Activated naive CD4-positive, alpha-beta T cell treated with anti-CD3 and anti-CD28 coated beads for 36 hours (primary cell): ENCODE data around the gene EFNB2. TPM values are rescaled to one million over a fixed set of nuclear protein-coding genes. Genes with fewer than 3 reads are reported as not detected.
A peak's percentile ranks its signal among the peaks of the same experiment; 100 is the strongest.

ENCODE experiments used
- CTCF ChIA-PET: fragments of 350-600 bp; sonication (Branson Sonifier 250); formaldehyde crosslinking; loops from one replicate; lab custom pipeline; 2021; ENCODE audit warnings: antibody characterized with exemption; lab: Charles Lee
- DNase-seq: peaks from one replicate; pipeline ENCODE4 v3.0.0-alpha.2; 2020
- H3K27ac Mint-ChIP-seq: one replicate; pipeline ENCODE4 v1.8.0; 2021; ENCODE audit warnings: mild to moderate bottlenecking, mixed read lengths
- H3K27me3 Mint-ChIP-seq: one replicate; pipeline ENCODE4 v1.8.0; 2021; ENCODE audit warnings: low read depth, mixed read lengths
- H3K36me3 Mint-ChIP-seq: one replicate; pipeline ENCODE4 v1.8.0; 2021; ENCODE audit warnings: low read depth, mixed read lengths
- H3K4me1 Mint-ChIP-seq: one replicate; pipeline ENCODE4 v1.8.0; 2021; ENCODE audit warnings: low read depth, mixed read lengths
- H3K4me3 Mint-ChIP-seq: one replicate; pipeline ENCODE4 v1.8.0; 2021; ENCODE audit warnings: mild to moderate bottlenecking, moderate library complexity, mixed read lengths
- H3K9me3 Mint-ChIP-seq: one replicate; pipeline ENCODE4 v1.8.0; 2021; ENCODE audit warnings: mixed read lengths
- intact Hi-C: fragments of 100-400 bp; cut with micrococcal nuclease; formaldehyde crosslinking; loops from one replicate; pipeline ENCODE4 v1.15.1; 2023
- total RNA-seq, 2 experiments: library from RNA; stranded (reverse); gene quantifications; one replicate each; pipeline ENCODE4 v1.2.3, GENCODE V29; 2021

EFNB2 gene
- total RNA-seq, 2 experiments from 2014 or later: 0.07 to 0.12 TPM

DNA sequence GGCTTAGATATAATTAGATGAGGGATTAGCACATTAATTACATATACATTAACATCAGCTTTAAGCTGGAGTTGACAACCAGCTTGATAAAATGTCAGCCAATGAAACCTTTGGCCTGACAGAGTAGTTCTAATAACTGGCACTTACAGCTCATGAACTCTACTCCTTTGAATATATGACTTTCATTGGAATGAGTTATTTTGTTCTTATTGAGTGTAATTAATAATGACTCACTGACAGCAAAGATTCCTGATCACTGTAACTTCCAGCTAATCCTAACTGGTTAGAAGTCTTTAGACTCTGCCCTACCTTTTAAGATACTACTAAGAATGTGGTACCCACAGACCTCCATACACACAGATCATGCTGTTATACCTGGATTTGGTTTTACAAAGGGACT lies 41.0 kb downstream of the EFNB2 start:
- no peak for DNase-seq
- intact Hi-C loops: no loop called here

DNA sequence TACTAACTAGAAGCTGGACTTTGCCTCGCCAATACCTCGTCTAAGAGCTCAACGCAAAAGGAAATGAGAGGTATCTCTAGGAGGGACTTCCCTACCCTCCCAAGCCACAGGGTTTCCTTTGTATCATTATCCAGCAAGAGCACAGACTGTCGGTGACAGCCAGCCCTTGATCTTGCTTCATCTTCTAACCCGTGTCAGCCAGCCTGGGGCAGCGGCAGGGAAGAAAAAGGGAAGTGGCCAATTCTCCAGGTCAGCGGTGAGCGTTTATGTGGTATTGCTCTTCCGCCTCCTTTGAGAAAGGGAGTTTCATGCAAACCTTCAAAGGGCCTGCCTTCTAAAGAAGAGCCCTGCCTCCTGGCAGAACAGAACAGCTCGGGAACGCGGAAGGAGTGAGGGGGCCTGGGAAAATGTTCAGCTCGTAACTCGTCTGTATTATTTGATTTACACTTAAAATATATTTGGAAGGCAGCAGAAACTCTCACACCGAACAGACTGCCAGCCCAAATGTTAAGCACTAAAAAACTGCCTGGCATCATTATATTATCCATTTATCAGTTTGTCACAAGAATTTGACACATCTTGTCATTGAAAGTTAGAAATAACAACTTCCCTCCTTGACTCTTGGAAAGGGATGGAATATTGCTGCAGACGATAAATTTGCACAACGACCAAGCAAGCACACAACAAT lies 41.8 kb downstream of the EFNB2 start:
- intact Hi-C loops: no loop called here
- CTCF ChIA-PET: no interaction called here
- no peaks in the 10 kb centered on the region for H3K36me3 Mint-ChIP-seq
- H3K27me3 Mint-ChIP-seq: peaks cover 75% of the 10 kb centered on the region
- no peaks in the 10 kb centered on the region for H3K9me3 Mint-ChIP-seq
- no peak overlapping the region for H3K27ac Mint-ChIP-seq
- DNase-seq: no peak
- H3K4me1 Mint-ChIP-seq: peaks cover 22% of the 10 kb centered on the region
- H3K4me3 Mint-ChIP-seq: no peak overlapping the region

More for the DNA sequence above, 41.0 kb downstream of the EFNB2 start:
- no peaks in the 10 kb centered on the region for H3K9me3 Mint-ChIP-seq
- no peak overlapping the region for H3K4me3 Mint-ChIP-seq
- peaks cover 73% of the 10 kb centered on the region for H3K27me3 Mint-ChIP-seq
- no peaks in the 10 kb centered on the region for H3K36me3 Mint-ChIP-seq
- CTCF ChIA-PET: interaction anchor here (0.8 kb wide), 1 partner anchor 125 kb away, joined by 4 read pairs; no protein-coding TSS in a partner anchor
- peaks cover 22% of the 10 kb centered on the region for H3K4me1 Mint-ChIP-seq
- H3K27ac Mint-ChIP-seq: no peak overlapping the region

- Mint-ChIP-seq H3K36me3 (no peaks in the 10 kb centered on the region), H3K27me3 (peaks cover 74% of the 10 kb centered on the region), H3K27ac (no peak overlapping the region), H3K4me3 (no peak overlapping the region), H3K4me1 (peaks cover 22% of the 10 kb centered on the region), H3K9me3 (no peaks in the 10 kb centered on the region)
- CTCF ChIA-PET: no interaction called here
- intact Hi-C loops: no loop called here
- no peak for DNase-seq
These were observed 42.6 kb downstream of the EFNB2 start for GRCh38 chr13:106492588-106493475.

DNA sequence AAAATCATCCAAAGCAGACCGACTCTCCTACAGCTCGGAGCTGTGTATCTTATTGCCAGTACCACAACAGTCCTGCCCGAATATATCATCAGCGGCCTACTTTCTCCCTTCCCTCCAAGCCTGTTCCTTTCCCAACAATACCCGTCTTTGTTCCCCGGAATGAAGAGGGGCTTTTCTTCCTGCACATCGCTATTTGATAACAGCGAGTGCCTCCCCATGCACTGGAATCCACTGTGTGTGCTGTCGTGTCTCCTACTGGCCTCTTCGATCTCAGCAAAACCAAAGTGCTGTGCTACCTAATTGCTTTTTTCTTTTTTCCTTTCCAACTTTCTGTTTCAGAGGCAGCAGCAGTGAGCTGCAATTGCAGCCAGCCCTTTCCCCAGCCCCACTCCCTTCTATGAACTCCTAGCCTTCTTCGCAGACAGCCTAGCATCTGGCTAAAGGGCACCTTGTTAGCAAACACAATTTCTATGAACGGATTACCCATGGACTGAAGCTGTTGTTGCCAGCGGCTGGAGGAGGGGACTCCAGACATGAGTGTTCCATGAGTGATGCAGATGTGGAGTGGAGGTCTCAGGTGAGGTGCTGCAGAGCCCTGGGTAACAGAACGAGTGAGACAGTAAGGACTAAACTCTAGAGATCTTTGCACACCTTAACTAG lies 43.4 kb downstream of the EFNB2 start:
- Mint-ChIP-seq H3K27me3 (peaks cover 72% of the 10 kb centered on the region), H3K4me1 (peaks cover 22% of the 10 kb centered on the region), H3K9me3 (no peaks in the 10 kb centered on the region), H3K36me3 (no peaks in the 10 kb centered on the region), H3K4me3 (no peak overlapping the region), H3K27ac (no peak overlapping the region)
- CTCF ChIA-PET: no interaction called here
- intact Hi-C loops: no loop called here
- no peak for DNase-seq

- Mint-ChIP-seq H3K9me3 (no peaks in the 10 kb centered on the region), H3K27me3 (peaks cover 73% of the 10 kb centered on the region), H3K27ac (no peak overlapping the region), H3K36me3 (no peaks in the 10 kb centered on the region), H3K4me3 (no peak overlapping the region), H3K4me1 (peaks cover 22% of the 10 kb centered on the region)
- DNase-seq: no peak
- CTCF ChIA-PET: interaction anchor here (0.6 kb wide), 1 partner anchor 8 kb away, joined by 4 read pairs; no protein-coding TSS in a partner anchor
- intact Hi-C loops: no loop called here
These were observed 44.0 kb downstream of the EFNB2 start for GRCh38 chr13:106491463-106491862.

DNA sequence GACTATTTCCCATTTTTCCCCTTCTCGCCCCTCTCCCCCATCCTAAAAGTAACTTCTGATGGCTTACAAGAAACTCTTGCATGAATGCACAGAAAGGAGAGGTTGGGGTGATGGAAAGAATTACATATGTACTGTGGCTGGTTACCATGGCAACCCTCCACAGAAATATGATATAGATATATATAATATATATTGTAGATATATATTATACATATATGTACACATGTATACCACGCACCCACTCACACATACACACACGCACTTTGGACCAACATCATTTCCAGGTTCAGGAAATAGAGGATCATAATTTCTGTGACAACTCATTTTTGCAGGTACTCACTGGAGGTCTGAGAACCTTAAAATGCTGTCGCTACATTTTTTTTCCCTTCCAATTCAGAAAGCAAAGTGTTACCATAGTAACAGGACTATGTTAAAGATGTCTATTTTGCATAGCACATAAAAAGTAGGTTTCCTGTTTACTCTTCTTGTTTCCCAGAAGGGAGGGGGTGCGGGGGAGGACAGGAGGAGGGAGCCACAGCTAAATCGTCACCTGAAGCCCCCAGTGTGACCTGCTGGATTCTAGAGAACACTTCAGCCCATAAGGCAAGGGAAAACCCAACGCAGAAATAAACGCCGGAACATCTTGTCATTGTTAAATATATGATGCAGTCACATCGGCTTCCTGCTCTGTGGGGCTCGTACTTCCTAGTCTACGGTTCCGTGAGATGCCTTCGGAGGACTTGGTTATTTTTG lies 44.7 kb downstream of the EFNB2 start:
- Mint-ChIP-seq H3K27me3 (peaks cover 71% of the 10 kb centered on the region), H3K9me3 (no peaks in the 10 kb centered on the region), H3K36me3 (no peaks in the 10 kb centered on the region), H3K4me3 (peak overlapping the region; percentile 40), H3K4me1 (peaks cover 22% of the 10 kb centered on the region), H3K27ac (no peak overlapping the region)
- intact Hi-C loops: no loop called here
- CTCF ChIA-PET: interaction anchor here (0.6 to 0.7 kb wide), 2 partner anchors 9 to 86 kb away, joined by 3 to 4 read pairs; no protein-coding TSS in a partner anchor
- DNase-seq: peak; percentile 7

- peaks cover 71% of the 10 kb centered on the region for H3K27me3 Mint-ChIP-seq
- no peak overlapping the region for H3K4me3 Mint-ChIP-seq
- no peak overlapping the region for H3K27ac Mint-ChIP-seq
- CTCF ChIA-PET: interaction anchor here (1.0 kb wide), 1 partner anchor 46 kb away, joined by 3 read pairs; no protein-coding TSS in a partner anchor
- intact Hi-C loops: no loop called here
- no peaks in the 10 kb centered on the region for H3K36me3 Mint-ChIP-seq
- no peaks in the 10 kb centered on the region for H3K9me3 Mint-ChIP-seq
- DNase-seq: no peak
- peaks cover 22% of the 10 kb centered on the region for H3K4me1 Mint-ChIP-seq
These were observed 45.5 kb downstream of the EFNB2 start for GRCh38 chr13:106489849-106490568.

- Mint-ChIP-seq H3K4me3 (no peak overlapping the region), H3K4me1 (peaks cover 18% of the 10 kb centered on the region), H3K9me3 (no peaks in the 10 kb centered on the region), H3K27me3 (peaks cover 66% of the 10 kb centered on the region), H3K36me3 (no peaks in the 10 kb centered on the region), H3K27ac (no peak overlapping the region)
- CTCF ChIA-PET: interaction anchor here (1.0 kb wide), 1 partner anchor 47 kb away, joined by 3 read pairs; no protein-coding TSS in a partner anchor
- intact Hi-C loops: no loop called here
- no peak for DNase-seq
These were observed 46.8 kb downstream of the EFNB2 start for GRCh38 chr13:106488686-106489085.

- peaks cover 60% of the 10 kb centered on the region for H3K27me3 Mint-ChIP-seq
- no peak overlapping the region for H3K4me3 Mint-ChIP-seq
- H3K36me3 Mint-ChIP-seq: no peaks in the 10 kb centered on the region
- intact Hi-C loops: no loop called here
- H3K27ac Mint-ChIP-seq: no peak overlapping the region
- no peaks in the 10 kb centered on the region for H3K9me3 Mint-ChIP-seq
- DNase-seq: no peak
- CTCF ChIA-PET: interaction anchor here (0.7 kb wide), 1 partner anchor 1341 kb away, joined by 3 read pairs; no protein-coding TSS in a partner anchor
- peaks cover 12% of the 10 kb centered on the region for H3K4me1 Mint-ChIP-seq
These were observed 47.4 kb downstream of the EFNB2 start for GRCh38 chr13:106488076-106488475.

GRCh38 chr13:106487129-106487528 lies 48.3 kb downstream of the EFNB2 start:
- Mint-ChIP-seq H3K4me3 (no peak overlapping the region), H3K36me3 (no peaks in the 10 kb centered on the region), H3K9me3 (peaks cover 3% of the 10 kb centered on the region), H3K27me3 (peaks cover 53% of the 10 kb centered on the region), H3K27ac (no peak overlapping the region), H3K4me1 (peaks cover 12% of the 10 kb centered on the region)
- CTCF ChIA-PET: no interaction called here
- no peak for DNase-seq
- intact Hi-C loops: no loop called here

GRCh38 chr13:106486287-106486686 lies 49.2 kb downstream of the EFNB2 start:
- no peak overlapping the region for H3K27ac Mint-ChIP-seq
- intact Hi-C loops: no loop called here
- peaks cover 3% of the 10 kb centered on the region for H3K9me3 Mint-ChIP-seq
- CTCF ChIA-PET: no interaction called here
- H3K4me1 Mint-ChIP-seq: peaks cover 9% of the 10 kb centered on the region
- no peaks in the 10 kb centered on the region for H3K36me3 Mint-ChIP-seq
- H3K4me3 Mint-ChIP-seq: no peak overlapping the region
- no peak for DNase-seq
- H3K27me3 Mint-ChIP-seq: peaks cover 49% of the 10 kb centered on the region
